ENCODE results near the gene ZYG11A. TPM values are rescaled to one million over a fixed set of nuclear protein-coding genes. Genes with fewer than 3 reads are reported as not detected.

ZYG11A gene
- total and polyA plus RNA-seq, 2 donors (not counting 1 experiment from before 2014, with no cell fraction given): 0.28 to 0.50 TPM

- Histone ChIP-seq H3K9me3 (ENCODE audit: control insufficient read depth, insufficient read depth, low read depth, low read length) (no peaks in the 10 kb centered on the region), H3K9ac (ENCODE audit: insufficient read depth, low read length) (no peak overlapping the region), H3K27me3 (ENCODE audit: control insufficient read depth, insufficient read depth, low read length) (no peaks in the 10 kb centered on the region), H3K79me2 (ENCODE audit: control insufficient read depth, insufficient read depth, low read length) (no peaks in the 10 kb centered on the region), H3K4me2 (ENCODE audit: extremely low read depth, insufficient read depth, low read length) (no peak overlapping the region), H4K20me1 (ENCODE audit: control insufficient read depth, extremely low read depth, insufficient read depth, low read length) (no peaks in the 10 kb centered on the region), H3K27ac (ENCODE audit: insufficient read depth, low read length) (no peak overlapping the region), H2AFZ (ENCODE audit: low read length) (no peak overlapping the region), H3K4me3 (replicated peaks in 1 of 4; ENCODE audit: control extremely low read depth in 1 of 4, insufficient read depth in 1 of 4, low read depth in 3 of 4, low read length in 4 of 4) (no peak overlapping the region), H3K4me1 (ENCODE audit: control insufficient read depth, extremely low read depth, insufficient read depth, low read length) (no peaks in the 10 kb centered on the region), H3K36me3 (ENCODE audit: control insufficient read depth, insufficient read depth, low read length) (no peaks in the 10 kb centered on the region)
- TF ChIP-seq, protein P1, sequence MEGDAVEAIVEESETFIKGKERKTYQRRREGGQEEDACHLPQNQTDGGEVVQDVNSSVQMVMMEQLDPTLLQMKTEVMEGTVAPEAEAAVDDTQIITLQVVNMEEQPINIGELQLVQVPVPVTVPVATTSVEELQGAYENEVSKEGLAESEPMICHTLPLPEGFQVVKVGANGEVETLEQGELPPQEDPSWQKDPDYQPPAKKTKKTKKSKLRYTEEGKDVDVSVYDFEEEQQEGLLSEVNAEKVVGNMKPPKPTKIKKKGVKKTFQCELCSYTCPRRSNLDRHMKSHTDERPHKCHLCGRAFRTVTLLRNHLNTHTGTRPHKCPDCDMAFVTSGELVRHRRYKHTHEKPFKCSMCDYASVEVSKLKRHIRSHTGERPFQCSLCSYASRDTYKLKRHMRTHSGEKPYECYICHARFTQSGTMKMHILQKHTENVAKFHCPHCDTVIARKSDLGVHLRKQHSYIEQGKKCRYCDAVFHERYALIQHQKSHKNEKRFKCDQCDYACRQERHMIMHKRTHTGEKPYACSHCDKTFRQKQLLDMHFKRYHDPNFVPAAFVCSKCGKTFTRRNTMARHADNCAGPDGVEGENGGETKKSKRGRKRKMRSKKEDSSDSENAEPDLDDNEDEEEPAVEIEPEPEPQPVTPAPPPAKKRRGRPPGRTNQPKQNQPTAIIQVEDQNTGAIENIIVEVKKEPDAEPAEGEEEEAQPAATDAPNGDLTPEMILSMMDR (conservative IDR thresholded peaks at IDR 0.05 in 1 of 2, IDR thresholded peaks at IDR 0.05 in 1 of 2; ENCODE audit: low read depth in 1 of 2, low read length in 2 of 2): no peak
- no peak for TF ChIP-seq EZH2 (IDR thresholded peaks at IDR 0.05; ENCODE audit: low read length, missing control alignments)
- no peak for DNase-seq (ENCODE audit: low read depth in 2 of 2)
Measured at GRCh38 chr1:52848423-52848822, 5.9 kb downstream of the ZYG11A start.

DNA sequence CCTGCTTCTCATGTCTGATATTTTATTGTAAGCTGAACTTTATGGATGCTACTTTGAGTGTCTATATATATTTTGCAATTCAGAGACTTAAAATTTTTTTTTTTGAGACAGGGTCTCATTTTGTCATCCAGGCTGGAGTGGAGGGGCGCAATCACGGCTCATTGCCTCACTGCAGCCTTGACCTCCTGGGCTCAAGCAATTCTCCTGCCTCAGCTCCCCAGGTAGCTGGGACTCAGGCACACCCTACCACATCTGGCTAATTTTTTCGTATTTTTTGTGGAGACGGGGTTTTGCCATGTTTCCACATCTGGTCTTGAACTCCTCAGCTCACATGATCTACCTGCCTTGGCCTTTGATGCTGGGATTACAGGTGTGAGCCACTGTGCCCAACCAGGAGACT lies 8.4 kb downstream of the ZYG11A start:
- Histone ChIP-seq H3K79me2 (ENCODE audit: control insufficient read depth, insufficient read depth, low read length) (no peaks in the 10 kb centered on the region), H4K20me1 (ENCODE audit: control insufficient read depth, extremely low read depth, insufficient read depth, low read length) (no peaks in the 10 kb centered on the region), H3K36me3 (ENCODE audit: control insufficient read depth, insufficient read depth, low read length) (no peaks in the 10 kb centered on the region), H3K9ac (ENCODE audit: insufficient read depth, low read length) (no peak overlapping the region), H3K27me3 (ENCODE audit: control insufficient read depth, insufficient read depth, low read length) (no peaks in the 10 kb centered on the region), H3K27ac (ENCODE audit: insufficient read depth, low read length) (no peak overlapping the region), H3K9me3 (ENCODE audit: control insufficient read depth, insufficient read depth, low read depth, low read length) (no peaks in the 10 kb centered on the region), H3K4me1 (ENCODE audit: control insufficient read depth, extremely low read depth, insufficient read depth, low read length) (no peaks in the 10 kb centered on the region), H3K4me2 (ENCODE audit: extremely low read depth, insufficient read depth, low read length) (no peak overlapping the region), H2AFZ (ENCODE audit: low read length) (no peak overlapping the region), H3K4me3 (replicated peaks in 1 of 4; ENCODE audit: control extremely low read depth in 1 of 4, insufficient read depth in 1 of 4, low read depth in 3 of 4, low read length in 4 of 4) (no peak overlapping the region)
- TF ChIP-seq, protein P1 (conservative IDR thresholded peaks at IDR 0.05 in 1 of 2, IDR thresholded peaks at IDR 0.05 in 1 of 2; ENCODE audit: low read depth in 1 of 2, low read length in 2 of 2): no peak
- TF ChIP-seq EZH2 (IDR thresholded peaks at IDR 0.05; ENCODE audit: low read length, missing control alignments): no peak
- DNase-seq (ENCODE audit: low read depth in 2 of 2): no peak

GRCh38 chr1:52852854-52853253 lies 10.3 kb downstream of the ZYG11A start:
- Histone ChIP-seq H3K79me2 (ENCODE audit: control insufficient read depth, insufficient read depth, low read length) (no peaks in the 10 kb centered on the region), H3K4me1 (ENCODE audit: control insufficient read depth, extremely low read depth, insufficient read depth, low read length) (no peaks in the 10 kb centered on the region), H3K27ac (ENCODE audit: insufficient read depth, low read length) (no peak overlapping the region), H2AFZ (ENCODE audit: low read length) (no peak overlapping the region), H4K20me1 (ENCODE audit: control insufficient read depth, extremely low read depth, insufficient read depth, low read length) (no peaks in the 10 kb centered on the region), H3K4me2 (ENCODE audit: extremely low read depth, insufficient read depth, low read length) (no peak overlapping the region), H3K9me3 (ENCODE audit: control insufficient read depth, insufficient read depth, low read depth, low read length) (no peaks in the 10 kb centered on the region), H3K9ac (ENCODE audit: insufficient read depth, low read length) (no peak overlapping the region), H3K4me3 (replicated peaks in 1 of 4; ENCODE audit: control extremely low read depth in 1 of 4, insufficient read depth in 1 of 4, low read depth in 3 of 4, low read length in 4 of 4) (no peak overlapping the region), H3K36me3 (ENCODE audit: control insufficient read depth, insufficient read depth, low read length) (no peaks in the 10 kb centered on the region), H3K27me3 (ENCODE audit: control insufficient read depth, insufficient read depth, low read length) (no peaks in the 10 kb centered on the region)
- TF ChIP-seq, protein P1 (conservative IDR thresholded peaks at IDR 0.05 in 1 of 2, IDR thresholded peaks at IDR 0.05 in 1 of 2; ENCODE audit: low read depth in 1 of 2, low read length in 2 of 2): no peak
- TF ChIP-seq EZH2 (IDR thresholded peaks at IDR 0.05; ENCODE audit: low read length, missing control alignments): no peak
- DNase-seq (ENCODE audit: low read depth in 2 of 2): no peak
